HEK293 (cell line): Measurements from ENCODE around the gene CCSER1.
A peak's percentile ranks its signal among the peaks of the same experiment; 100 is the strongest.

Experiments
- CTCF ChIA-PET: fragments of 350-600 bp; formaldehyde crosslinking; extraction: SDS; loops from one replicate; lab custom pipeline; 2021; ENCODE audit warnings: antibody characterized with exemption; lab: Yijun Ruan, JAX
- POLR2A ChIA-PET: fragments of 300-600 bp; formaldehyde crosslinking; extraction: SDS; loops from one replicate; lab custom pipeline; 2020; ENCODE audit warnings: antibody characterized with exemption, inconsistent platforms; lab: Yijun Ruan, JAX
- H3K27ac ChIP-seq: fragments of 200-500 bp; sonication (Bioruptor generic); 2 replicates; pipeline ENCODE4 v1.5.1; 2014; ENCODE audit warnings: low read depth, low read length, control low read depth, inconsistent platforms; ENCODE audit errors: extremely low read depth
- H3K36me3 ChIP-seq, 2 experiments: fragments of 200-500 bp in 1 of 2; sonication (Bioruptor generic) in 1 of 2; 1 replicate in 1 of 2; 2 replicates in 1 of 2; pipeline ENCODE4 v1.5.1; 2014 to 2017; ENCODE audit warnings: inconsistent platforms in 2 of 2, low read length in 2 of 2; ENCODE audit not compliant: control insufficient read depth in 2 of 2, insufficient read depth in 1 of 2
- H3K4me1 ChIP-seq: fragments of 200-500 bp; sonication (Bioruptor generic); 2 replicates; pipeline ENCODE4 v1.5.1; 2014; ENCODE audit warnings: mild to moderate bottlenecking, low read length, inconsistent platforms; ENCODE audit not compliant: control insufficient read depth, insufficient read depth
- H3K4me3 ChIP-seq: 2 replicates; pipeline ENCODE4 v1.5.1; 2011; ENCODE audit warnings: low read depth, mild to moderate bottlenecking, control low read depth, low read length, moderate library complexity
- H3K9me3 ChIP-seq: fragments of 200-500 bp; sonication (Bioruptor generic); 2 replicates; pipeline ENCODE4 v1.5.1; 2014; ENCODE audit warnings: low read depth, low read length, inconsistent platforms; ENCODE audit not compliant: control insufficient read depth, insufficient read depth
- EGR2 ChIP-seq: fragments of 450-650 bp; formaldehyde crosslinking; IDR thresholded peaks from 2 replicates; pipeline ENCODE4 v1.5.1; 2016; ENCODE audit warnings: low read depth, missing biosample characterization, missing genetic modification characterization
- OVOL3 ChIP-seq: fragments of 450-650 bp; formaldehyde crosslinking; IDR thresholded peaks from 2 replicates; pipeline ENCODE4 v1.5.1; 2016; ENCODE audit warnings: missing biosample characterization, missing genetic modification characterization
- RBAK ChIP-seq: fragments of 450-650 bp; formaldehyde crosslinking; IDR thresholded peaks from 2 replicates; pipeline ENCODE4 v1.5.1; 2016; ENCODE audit warnings: missing biosample characterization, missing genetic modification characterization
- ZFP3 ChIP-seq: fragments of 450-650 bp; formaldehyde crosslinking; IDR thresholded peaks from 2 replicates; pipeline ENCODE4 v1.5.1; 2016; ENCODE audit warnings: low read depth, missing biosample characterization, missing genetic modification characterization
- ZNF146 ChIP-seq: fragments of 450-650 bp; formaldehyde crosslinking; IDR thresholded peaks from 2 replicates; pipeline ENCODE4 v1.5.1; 2016; ENCODE audit warnings: missing biosample characterization, missing genetic modification characterization
- ZNF202 ChIP-seq: fragments of 450-650 bp; formaldehyde crosslinking; IDR thresholded peaks from 2 replicates; pipeline ENCODE4 v1.5.1; 2016; ENCODE audit warnings: missing biosample characterization, missing genetic modification characterization, borderline replicate concordance
- ZNF211 ChIP-seq: fragments of 450-650 bp; formaldehyde crosslinking; IDR thresholded peaks from 2 replicates; pipeline ENCODE4 v1.5.1; 2016; ENCODE audit warnings: low read depth, missing biosample characterization, missing genetic modification characterization
- ZNF214 ChIP-seq: fragments of 450-650 bp; formaldehyde crosslinking; IDR thresholded peaks from 2 replicates; pipeline ENCODE4 v1.5.1; 2017; ENCODE audit warnings: missing biosample characterization, mild to moderate bottlenecking, missing genetic modification characterization, borderline replicate concordance
- ZNF23 ChIP-seq: fragments of 450-650 bp; formaldehyde crosslinking; IDR thresholded peaks from 2 replicates; pipeline ENCODE4 v1.5.1; 2016; ENCODE audit warnings: missing biosample characterization, missing genetic modification characterization, borderline replicate concordance
- ZNF350 ChIP-seq: fragments of 450-650 bp; formaldehyde crosslinking; IDR thresholded peaks from 2 replicates; pipeline ENCODE4 v1.5.0; 2017; ENCODE audit warnings: missing biosample characterization, mild to moderate bottlenecking, missing genetic modification characterization
- ZNF366 ChIP-seq: fragments of 450-650 bp; formaldehyde crosslinking; conservative IDR thresholded peaks from 2 replicates; pipeline ENCODE4 v1.5.1; 2016; ENCODE audit warnings: missing biosample characterization, missing genetic modification characterization
- ZNF404 ChIP-seq: fragments of 450-650 bp; formaldehyde crosslinking; IDR thresholded peaks from 2 replicates; pipeline ENCODE4 v1.5.1; 2017; ENCODE audit warnings: missing biosample characterization, missing genetic modification characterization
- ZNF521 ChIP-seq: fragments of 450-650 bp; formaldehyde crosslinking; IDR thresholded peaks from 2 replicates; pipeline ENCODE4 v1.5.1; 2017; ENCODE audit warnings: missing biosample characterization, mild to moderate bottlenecking, missing genetic modification characterization
- ZNF530 ChIP-seq: fragments of 450-650 bp; formaldehyde crosslinking; IDR thresholded peaks from 2 replicates; pipeline ENCODE4 v1.5.1; 2016; ENCODE audit warnings: low read depth, missing biosample characterization, missing genetic modification characterization
- ZNF558 ChIP-seq: fragments of 450-650 bp; formaldehyde crosslinking; IDR thresholded peaks from 2 replicates; pipeline ENCODE4 v1.5.1; 2016; ENCODE audit warnings: missing biosample characterization, missing genetic modification characterization
- ZNF585B ChIP-seq: fragments of 450-650 bp; formaldehyde crosslinking; IDR thresholded peaks from 2 replicates; pipeline ENCODE4 v1.5.1; 2016; ENCODE audit warnings: missing biosample characterization, missing genetic modification characterization
- ZNF596 ChIP-seq: fragments of 450-650 bp; IDR thresholded peaks from 2 replicates; pipeline ENCODE4 v1.5.0; 2018; ENCODE audit warnings: missing biosample characterization, mild to moderate bottlenecking, missing genetic modification characterization, moderate library complexity
- ZNF654 ChIP-seq: fragments of 450-650 bp; formaldehyde crosslinking; IDR thresholded peaks from 2 replicates; pipeline ENCODE4 v1.5.1; 2016; ENCODE audit warnings: low read depth, missing biosample characterization, missing genetic modification characterization
- ZNF677 ChIP-seq: fragments of 450-650 bp; IDR thresholded peaks from 2 replicates; pipeline ENCODE4 v1.5.0; 2018; ENCODE audit warnings: missing biosample characterization, mild to moderate bottlenecking, missing genetic modification characterization, moderate library complexity
- ZNF768 ChIP-seq: fragments of 450-650 bp; formaldehyde crosslinking; IDR thresholded peaks from 2 replicates; pipeline ENCODE4 v1.5.1; 2018; ENCODE audit warnings: missing biosample characterization, mild to moderate bottlenecking, missing genetic modification characterization
- ZNF785 ChIP-seq: fragments of 450-650 bp; formaldehyde crosslinking; IDR thresholded peaks from 2 replicates; pipeline ENCODE4 v1.5.1; 2016; ENCODE audit warnings: missing biosample characterization, missing genetic modification characterization
- TF ChIP-seq, protein P1 (sequence below): fragments of 450-650 bp; formaldehyde crosslinking; IDR thresholded peaks from 2 replicates; pipeline ENCODE4 v1.5.1; 2016; ENCODE audit warnings: missing biosample characterization, missing genetic modification characterization, low read depth
- TF ChIP-seq, protein P2 (sequence below): fragments of 450-650 bp; formaldehyde crosslinking; IDR thresholded peaks from 2 replicates; pipeline ENCODE4 v1.5.1; 2017; ENCODE audit warnings: missing biosample characterization, mild to moderate bottlenecking, missing genetic modification characterization, moderate library complexity
- TF ChIP-seq, protein P3 (sequence below): fragments of 450-650 bp; formaldehyde crosslinking; IDR thresholded peaks from 2 replicates; pipeline ENCODE4 v1.5.1; 2016; ENCODE audit warnings: missing biosample characterization, missing genetic modification characterization, borderline replicate concordance
- TF ChIP-seq, protein P4 (sequence below): fragments of 450-650 bp; formaldehyde crosslinking; IDR thresholded peaks from 2 replicates; pipeline ENCODE4 v1.5.1; 2016; ENCODE audit warnings: missing biosample characterization, missing genetic modification characterization

Gene CCSER1

DNA sequence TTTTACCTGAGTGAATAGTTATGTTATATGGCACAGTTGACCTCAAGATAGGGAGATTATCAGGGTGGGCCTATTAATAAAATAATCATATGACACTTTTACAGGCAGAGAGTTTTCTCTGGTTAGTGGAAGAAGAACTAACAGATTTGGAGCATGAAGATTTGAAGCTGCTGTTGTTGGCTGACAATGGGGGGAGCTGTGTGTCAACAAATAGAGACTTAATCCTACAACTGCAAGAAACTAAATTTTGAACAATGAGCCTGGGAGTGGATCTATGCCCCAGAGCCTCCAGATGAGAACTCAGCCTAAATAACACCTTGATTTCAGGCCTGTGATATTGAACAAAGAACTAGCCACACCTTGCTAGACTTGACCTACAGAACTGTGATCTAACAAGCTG lies 7.2 kb upstream of the CCSER1 start:
- CTCF ChIA-PET: interaction anchor here (0.7 kb wide), 1 partner anchor 174 kb away, joined by 3 read pairs; no protein-coding TSS in a partner anchor
- Histone ChIP-seq H3K9me3 (no peaks in the 10 kb centered on the region), H3K36me3 (no peaks in the 10 kb centered on the region), H3K4me1 (no peaks in the 10 kb centered on the region), H3K4me3 (no peak overlapping the region), H3K27ac (no peak overlapping the region)
- TF ChIP-seq ZNF654 (tag by site-specific recombination): peak; percentile 29
- TF ChIP-seq ZNF558 (tag by site-specific recombination): no peak
- POLR2A ChIA-PET: no interaction called here

DNA sequence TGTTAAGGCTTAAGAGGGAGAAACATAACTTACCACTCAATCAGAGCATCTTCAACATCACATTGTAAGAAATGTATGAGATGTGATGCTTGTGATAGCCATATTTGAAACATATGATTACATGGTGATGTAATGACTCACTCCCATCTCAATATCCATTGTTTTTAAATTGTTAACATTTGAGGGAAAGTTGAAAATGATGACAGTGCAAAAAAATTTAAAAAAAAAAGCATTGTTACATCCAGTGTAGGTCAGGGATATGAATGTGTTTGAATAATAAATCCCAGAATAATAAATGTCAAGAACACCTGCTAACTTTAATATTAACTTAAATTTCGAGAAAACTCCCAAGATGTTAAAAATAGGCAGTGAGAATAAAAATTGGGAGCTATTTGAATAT lies 6.4 kb upstream of the CCSER1 start:
- H3K36me3 ChIP-seq: no peaks in the 10 kb centered on the region
- no peak for TF ChIP-seq ZNF202 (tag by site-specific recombination)
- no peak for TF ChIP-seq ZNF350 (tag by site-specific recombination)
- no peak for TF ChIP-seq ZNF521 (tag by site-specific recombination)
- TF ChIP-seq, all 188 proteins: peak for 0
- Histone ChIP-seq H3K4me3 (no peak overlapping the region), H3K9me3 (no peaks in the 10 kb centered on the region), H3K27ac (no peak overlapping the region), H3K4me1 (no peaks in the 10 kb centered on the region)
- POLR2A ChIA-PET: no interaction called here
- CTCF ChIA-PET: no interaction called here

DNA sequence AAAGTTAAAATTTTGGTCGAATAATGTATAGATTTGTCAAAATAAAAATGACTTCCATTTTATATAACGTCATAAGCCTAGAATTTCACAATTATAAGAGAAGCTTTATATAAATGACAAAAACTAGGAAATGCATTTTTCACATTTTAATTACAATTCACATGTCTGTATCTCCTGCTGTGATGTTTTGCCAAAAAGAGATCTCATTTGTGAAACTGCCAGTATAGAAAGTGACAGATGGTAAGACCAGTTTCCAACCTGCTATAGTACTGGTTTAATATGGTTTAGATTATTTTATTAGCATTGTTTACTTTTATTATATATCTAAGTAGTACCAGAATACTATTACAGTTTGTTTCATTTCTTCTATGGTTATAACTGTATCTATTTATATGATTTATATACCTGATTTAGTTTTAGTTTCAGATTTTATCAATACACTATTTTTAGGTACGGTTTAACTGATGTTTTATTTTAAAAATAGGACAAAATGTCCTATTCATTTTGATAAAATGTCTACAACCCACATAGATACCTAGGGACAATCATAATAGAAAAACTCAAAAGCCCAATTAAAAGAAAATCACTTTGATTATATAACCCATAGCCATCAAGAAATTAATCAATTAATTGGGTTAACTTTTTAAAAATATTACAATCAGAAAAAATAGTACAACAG lies 5.4 kb upstream of the CCSER1 start:
- TF ChIP-seq ZNF366 (tag by site-specific recombination): no peak
- no peak for TF ChIP-seq ZNF677 (tag by site-specific recombination)
- no peak for TF ChIP-seq ZFP3 (tag by site-specific recombination)
- TF ChIP-seq OVOL3 (tag by site-specific recombination): no peak
- TF ChIP-seq ZNF214 (tag by site-specific recombination): no peak
- no peak for TF ChIP-seq ZNF146 (tag by site-specific recombination)
- TF ChIP-seq, protein P1, sequence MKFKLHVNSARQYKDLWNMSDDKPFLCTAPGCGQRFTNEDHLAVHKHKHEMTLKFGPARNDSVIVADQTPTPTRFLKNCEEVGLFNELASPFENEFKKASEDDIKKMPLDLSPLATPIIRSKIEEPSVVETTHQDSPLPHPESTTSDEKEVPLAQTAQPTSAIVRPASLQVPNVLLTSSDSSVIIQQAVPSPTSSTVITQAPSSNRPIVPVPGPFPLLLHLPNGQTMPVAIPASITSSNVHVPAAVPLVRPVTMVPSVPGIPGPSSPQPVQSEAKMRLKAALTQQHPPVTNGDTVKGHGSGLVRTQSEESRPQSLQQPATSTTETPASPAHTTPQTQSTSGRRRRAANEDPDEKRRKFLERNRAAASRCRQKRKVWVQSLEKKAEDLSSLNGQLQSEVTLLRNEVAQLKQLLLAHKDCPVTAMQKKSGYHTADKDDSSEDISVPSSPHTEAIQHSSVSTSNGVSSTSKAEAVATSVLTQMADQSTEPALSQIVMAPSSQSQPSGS (tag by site-specific recombination): no peak
- TF ChIP-seq ZNF211 (tag by site-specific recombination): no peak
- TF ChIP-seq ZNF23 (tag by site-specific recombination): no peak
- TF ChIP-seq, protein P2, sequence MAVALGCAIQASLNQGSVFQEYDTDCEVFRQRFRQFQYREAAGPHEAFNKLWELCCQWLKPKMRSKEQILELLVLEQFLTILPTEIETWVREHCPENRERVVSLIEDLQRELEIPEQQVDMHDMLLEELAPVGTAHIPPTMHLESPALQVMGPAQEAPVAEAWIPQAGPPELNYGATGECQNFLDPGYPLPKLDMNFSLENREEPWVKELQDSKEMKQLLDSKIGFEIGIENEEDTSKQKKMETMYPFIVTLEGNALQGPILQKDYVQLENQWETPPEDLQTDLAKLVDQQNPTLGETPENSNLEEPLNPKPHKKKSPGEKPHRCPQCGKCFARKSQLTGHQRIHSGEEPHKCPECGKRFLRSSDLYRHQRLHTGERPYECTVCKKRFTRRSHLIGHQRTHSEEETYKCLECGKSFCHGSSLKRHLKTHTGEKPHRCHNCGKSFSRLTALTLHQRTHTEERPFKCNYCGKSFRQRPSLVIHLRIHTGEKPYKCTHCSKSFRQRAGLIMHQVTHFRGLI (tag by site-specific recombination): no peak
- TF ChIP-seq ZNF785: no peak
- TF ChIP-seq RBAK (tag by site-specific recombination): no peak
- TF ChIP-seq, protein P3, sequence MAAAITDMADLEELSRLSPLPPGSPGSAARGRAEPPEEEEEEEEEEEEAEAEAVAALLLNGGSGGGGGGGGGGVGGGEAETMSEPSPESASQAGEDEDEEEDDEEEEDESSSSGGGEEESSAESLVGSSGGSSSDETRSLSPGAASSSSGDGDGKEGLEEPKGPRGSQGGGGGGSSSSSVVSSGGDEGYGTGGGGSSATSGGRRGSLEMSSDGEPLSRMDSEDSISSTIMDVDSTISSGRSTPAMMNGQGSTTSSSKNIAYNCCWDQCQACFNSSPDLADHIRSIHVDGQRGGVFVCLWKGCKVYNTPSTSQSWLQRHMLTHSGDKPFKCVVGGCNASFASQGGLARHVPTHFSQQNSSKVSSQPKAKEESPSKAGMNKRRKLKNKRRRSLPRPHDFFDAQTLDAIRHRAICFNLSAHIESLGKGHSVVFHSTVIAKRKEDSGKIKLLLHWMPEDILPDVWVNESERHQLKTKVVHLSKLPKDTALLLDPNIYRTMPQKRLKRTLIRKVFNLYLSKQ (tag by site-specific recombination): no peak
- TF ChIP-seq, protein P4, sequence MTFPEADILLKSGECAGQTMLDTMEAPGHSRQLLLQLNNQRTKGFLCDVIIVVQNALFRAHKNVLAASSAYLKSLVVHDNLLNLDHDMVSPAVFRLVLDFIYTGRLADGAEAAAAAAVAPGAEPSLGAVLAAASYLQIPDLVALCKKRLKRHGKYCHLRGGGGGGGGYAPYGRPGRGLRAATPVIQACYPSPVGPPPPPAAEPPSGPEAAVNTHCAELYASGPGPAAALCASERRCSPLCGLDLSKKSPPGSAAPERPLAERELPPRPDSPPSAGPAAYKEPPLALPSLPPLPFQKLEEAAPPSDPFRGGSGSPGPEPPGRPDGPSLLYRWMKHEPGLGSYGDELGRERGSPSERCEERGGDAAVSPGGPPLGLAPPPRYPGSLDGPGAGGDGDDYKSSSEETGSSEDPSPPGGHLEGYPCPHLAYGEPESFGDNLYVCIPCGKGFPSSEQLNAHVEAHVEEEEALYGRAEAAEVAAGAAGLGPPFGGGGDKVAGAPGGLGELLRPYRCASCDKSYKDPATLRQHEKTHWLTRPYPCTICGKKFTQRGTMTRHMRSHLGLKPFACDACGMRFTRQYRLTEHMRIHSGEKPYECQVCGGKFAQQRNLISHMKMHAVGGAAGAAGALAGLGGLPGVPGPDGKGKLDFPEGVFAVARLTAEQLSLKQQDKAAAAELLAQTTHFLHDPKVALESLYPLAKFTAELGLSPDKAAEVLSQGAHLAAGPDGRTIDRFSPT (tag by site-specific recombination): no peak
- TF ChIP-seq ZNF596 (tag by site-specific recombination): no peak
- TF ChIP-seq ZNF585B: no peak
- no peak for TF ChIP-seq ZNF530
- no peak for TF ChIP-seq EGR2 (tag by site-specific recombination)
- TF ChIP-seq ZNF404 (tag by site-specific recombination): no peak
- TF ChIP-seq ZNF768: no peak
- no peaks in the 10 kb centered on the region for H3K4me1 ChIP-seq
- no peaks in the 10 kb centered on the region for H3K9me3 ChIP-seq
- H3K27ac ChIP-seq: no peak overlapping the region
- H3K36me3 ChIP-seq: no peaks in the 10 kb centered on the region
- ChIA-PET CTCF (no interaction called here), POLR2A (no interaction called here)
- H3K4me3 ChIP-seq: no peak overlapping the region
